ENCODE data around the gene KIF6. TPM values are rescaled to one million over a fixed set of nuclear protein-coding genes. Genes with fewer than 3 reads are reported as not detected.

The KIF6 gene
- total and polyA plus RNA-seq, 2 of the 8 experiments (the other 6 are each of a cell fraction or from before 2014, with no cell fraction given): 0.53 to 0.65 TPM

DNA sequence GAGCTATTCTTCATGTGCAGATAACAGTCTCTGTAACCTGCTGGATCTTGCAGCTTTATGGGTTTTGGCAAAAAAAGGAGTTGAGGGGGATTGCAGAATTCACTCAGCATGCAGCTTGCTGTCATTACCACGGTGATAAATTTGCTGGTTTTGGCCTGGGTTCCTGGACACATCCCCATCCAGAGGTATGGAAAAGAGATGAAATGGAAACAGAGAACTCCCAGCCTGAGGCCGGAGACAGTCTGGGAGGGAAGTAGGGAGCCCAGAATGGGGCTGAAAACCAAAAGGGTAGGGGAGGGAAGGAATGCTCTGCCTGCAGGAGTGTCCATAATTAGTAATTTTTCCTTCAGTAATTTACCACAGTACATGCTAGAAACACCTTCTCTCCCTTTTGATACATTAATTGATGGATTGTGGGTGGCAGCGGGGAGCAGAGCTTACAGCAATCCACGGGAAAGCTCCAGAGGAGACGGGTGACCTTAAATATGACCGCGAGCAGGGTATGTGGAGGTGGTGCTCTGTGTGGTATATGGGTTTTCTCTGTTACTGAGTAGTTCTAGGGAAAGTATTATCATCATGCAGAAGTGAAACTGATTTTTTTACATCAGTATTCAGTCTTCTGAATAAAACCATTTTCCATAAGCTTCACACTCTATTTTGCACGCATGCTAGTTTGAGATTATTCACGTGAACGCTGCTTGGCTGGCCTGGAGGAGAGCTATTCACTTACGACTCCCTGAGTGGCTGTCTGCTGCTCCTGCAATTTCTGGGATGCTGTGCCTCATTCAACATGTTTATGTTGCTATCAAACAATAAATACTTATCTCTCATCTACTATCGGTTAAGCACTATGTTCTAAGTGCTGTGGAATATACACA lies 336.4 kb downstream of the KIF6 start (continued):
- TF ChIP-seq, protein P1, sequence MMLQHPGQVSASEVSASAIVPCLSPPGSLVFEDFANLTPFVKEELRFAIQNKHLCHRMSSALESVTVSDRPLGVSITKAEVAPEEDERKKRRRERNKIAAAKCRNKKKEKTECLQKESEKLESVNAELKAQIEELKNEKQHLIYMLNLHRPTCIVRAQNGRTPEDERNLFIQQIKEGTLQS (IDR thresholded peaks at IDR 0.05; ENCODE audit: insufficient read depth, low read depth, low read length): no peak

Measured in H1 (cell line).